ENCODE results near the gene CDC42BPA.
A peak's percentile ranks its signal among the peaks of the same experiment; 100 is the strongest.

CDC42BPA gene

DNA sequence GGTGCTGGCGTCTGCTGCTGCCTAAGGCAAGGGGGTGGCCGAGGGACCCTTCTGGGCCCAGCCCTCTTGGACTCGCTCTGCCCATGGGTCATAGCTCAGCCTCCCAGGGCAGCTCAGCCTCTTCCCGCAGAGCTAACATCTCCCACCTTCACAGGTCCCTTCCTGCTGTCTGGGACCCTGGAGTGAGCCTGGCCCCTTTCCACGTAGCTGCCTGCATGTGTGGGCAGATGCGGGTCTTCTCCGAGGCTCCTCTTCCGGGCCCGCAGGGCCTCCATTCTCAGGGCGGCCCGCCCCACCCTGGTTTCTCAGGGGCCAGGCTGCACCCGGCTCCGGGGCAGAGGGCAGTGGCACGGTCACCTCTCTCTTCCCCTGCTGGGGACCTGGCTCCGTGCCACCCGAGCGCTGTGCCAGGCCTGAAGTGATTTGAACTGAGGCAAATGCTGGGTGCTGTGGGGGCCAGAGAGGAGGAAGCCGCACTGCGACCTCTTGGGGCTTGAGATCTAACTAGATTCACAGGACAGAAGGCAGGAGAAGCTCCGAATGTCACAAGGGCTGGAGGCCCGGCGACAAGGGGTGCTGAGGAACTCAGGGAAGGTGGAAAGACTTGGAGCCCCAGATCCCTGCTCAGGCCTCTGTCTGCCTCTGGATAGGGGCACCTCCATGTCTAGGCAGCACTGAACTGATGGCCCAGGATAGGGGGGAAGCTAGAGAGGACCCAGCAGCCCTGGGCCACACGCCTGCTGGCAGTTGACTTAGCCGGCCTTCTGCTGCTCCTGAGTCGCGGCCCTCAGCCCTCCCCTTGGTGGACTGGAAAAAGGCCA lies 337.5 kb downstream of the CDC42BPA start:
- DNase-seq (ENCODE audit: low spot score in 2 of 2) (no peak), ATAC-seq (no peak)
- H3K9me3 Mint-ChIP-seq, result no peaks in the 10 kb centered on the region
- H3K27ac Mint-ChIP-seq, result no peak overlapping the region
- H3K4me1 Mint-ChIP-seq, result no peaks in the 10 kb centered on the region
- H3K4me3 Mint-ChIP-seq, result no peak overlapping the region
- no peaks in the 10 kb centered on the region for H3K36me3 Mint-ChIP-seq

DNA sequence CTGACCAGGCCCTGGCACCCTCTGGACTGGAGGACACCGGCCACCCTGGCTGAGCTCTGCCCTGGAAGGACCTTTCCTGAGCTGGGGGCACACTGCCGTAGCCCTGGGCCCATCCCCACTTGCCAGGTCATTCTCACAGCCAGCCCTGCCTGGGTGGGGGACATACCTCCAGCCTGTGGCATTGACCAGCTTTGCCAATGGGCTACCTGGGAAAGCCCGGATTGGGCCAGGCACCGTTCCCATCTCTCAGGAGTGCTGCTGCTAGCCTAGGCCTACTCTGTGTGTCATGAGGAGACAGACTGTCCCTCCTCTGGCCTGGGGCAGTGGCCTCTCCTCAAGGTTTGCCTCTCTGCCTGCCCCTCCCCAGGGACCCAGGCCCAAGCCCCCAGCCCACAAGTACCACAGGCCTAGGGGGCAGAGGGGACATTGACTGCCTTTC lies 338.2 kb downstream of the CDC42BPA start:
- H3K9me3 Mint-ChIP-seq, result no peaks in the 10 kb centered on the region
- no peak overlapping the region for H3K4me3 Mint-ChIP-seq
- DNase-seq (ENCODE audit: low spot score in 2 of 2) (no peak), ATAC-seq (no peak)
- H3K4me1 Mint-ChIP-seq, result no peaks in the 10 kb centered on the region
- H3K27ac Mint-ChIP-seq, result no peak overlapping the region
- H3K36me3 Mint-ChIP-seq, result no peaks in the 10 kb centered on the region

DNA sequence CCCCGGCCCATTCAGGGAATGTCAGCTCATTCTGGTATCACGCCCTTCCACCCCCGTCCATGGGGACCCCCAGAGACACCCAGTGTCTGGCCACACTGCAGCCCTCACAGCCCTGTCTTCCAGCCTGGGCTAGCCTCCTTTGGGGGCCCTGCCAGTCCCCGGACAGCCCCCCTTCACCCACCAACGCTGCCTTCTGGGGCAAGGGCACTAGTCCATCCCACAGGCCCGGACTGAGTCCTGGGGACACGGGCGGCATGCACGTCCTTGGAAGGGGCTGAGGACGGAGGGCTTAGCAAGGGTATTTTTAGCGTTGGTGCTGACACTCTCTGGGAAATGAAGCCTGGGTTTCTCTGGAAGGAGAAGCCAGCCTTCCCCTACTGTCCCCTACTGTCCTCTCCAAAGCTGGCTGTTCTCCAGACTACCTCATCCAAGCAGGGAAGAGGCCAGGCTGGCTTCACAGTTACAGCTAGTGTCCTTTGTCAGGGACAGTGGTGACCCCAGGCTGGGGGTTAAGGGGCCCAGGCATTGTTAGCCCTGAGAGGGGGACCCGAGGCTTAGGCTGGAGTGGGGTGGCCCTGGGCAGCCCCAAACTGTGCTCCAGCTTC lies 338.7 kb downstream of the CDC42BPA start:
- no peak for ATAC-seq
- Mint-ChIP-seq H3K4me1 (no peaks in the 10 kb centered on the region), H3K4me3 (no peak overlapping the region), H3K36me3 (no peaks in the 10 kb centered on the region), H3K9me3 (no peaks in the 10 kb centered on the region), H3K27ac (no peak overlapping the region)
- DNase-seq (ENCODE audit: low spot score in 2 of 2), result no peak

DNA sequence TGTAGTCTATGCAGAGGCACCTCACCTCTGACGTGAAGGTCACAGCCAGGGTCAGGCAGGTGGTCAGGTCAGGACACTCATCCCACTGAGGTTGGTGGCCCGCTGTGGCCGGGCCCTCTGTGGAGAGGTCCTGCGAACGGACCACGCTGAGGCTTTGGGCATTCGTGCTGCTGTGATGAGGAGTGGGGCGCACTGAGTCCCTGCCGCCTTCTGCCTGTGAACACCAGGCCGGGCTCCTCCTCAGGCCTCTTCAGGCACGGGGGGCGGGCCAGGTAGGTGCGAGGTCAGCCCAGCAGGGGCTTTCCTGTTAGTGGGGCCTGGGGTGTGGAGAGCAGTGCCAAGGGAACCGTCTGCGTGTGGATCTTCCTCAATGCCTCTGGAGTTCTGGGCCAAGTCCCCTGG lies 339.2 kb downstream of the CDC42BPA start:
- Mint-ChIP-seq H3K9me3 (no peaks in the 10 kb centered on the region), H3K36me3 (no peaks in the 10 kb centered on the region), H3K27ac (no peak overlapping the region), H3K4me1 (no peaks in the 10 kb centered on the region), H3K4me3 (no peak overlapping the region)
- ATAC-seq (no peak), DNase-seq (ENCODE audit: low spot score in 2 of 2) (no peak)

DNA sequence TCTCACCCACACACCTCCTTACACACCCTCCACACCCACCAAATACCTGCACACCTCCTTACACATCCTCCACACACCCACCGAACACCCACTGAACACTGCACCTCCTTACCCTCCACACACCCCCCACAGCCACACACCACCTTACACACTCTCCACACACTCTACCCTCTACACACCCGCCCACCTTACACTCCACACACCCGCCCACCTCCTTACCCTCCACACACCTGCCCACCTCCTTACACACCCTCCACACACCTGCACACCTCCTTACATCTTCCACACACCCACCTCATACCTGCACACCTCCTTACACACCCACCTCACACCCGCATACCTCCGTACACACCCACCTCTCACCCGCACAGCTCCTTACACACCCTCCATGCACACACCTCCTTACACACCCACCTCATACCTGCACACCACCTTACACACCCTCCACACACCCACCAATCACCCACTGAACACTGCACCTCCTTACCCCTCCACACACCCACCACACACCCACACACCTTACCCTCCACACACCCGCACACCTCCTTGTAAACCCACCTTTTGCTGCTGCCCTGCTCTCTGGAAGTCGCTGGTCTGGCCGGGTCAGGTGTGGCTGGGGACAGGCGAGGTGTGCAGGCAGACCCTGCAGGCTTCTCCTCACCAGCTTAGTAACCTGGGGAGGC lies 339.7 kb downstream of the CDC42BPA start:
- Mint-ChIP-seq H3K4me1 (no peaks in the 10 kb centered on the region), H3K27ac (no peak overlapping the region), H3K36me3 (no peaks in the 10 kb centered on the region), H3K4me3 (no peak overlapping the region), H3K9me3 (no peaks in the 10 kb centered on the region)
- DNase-seq (ENCODE audit: low spot score in 2 of 2) (no peak), ATAC-seq (no peak)

DNA sequence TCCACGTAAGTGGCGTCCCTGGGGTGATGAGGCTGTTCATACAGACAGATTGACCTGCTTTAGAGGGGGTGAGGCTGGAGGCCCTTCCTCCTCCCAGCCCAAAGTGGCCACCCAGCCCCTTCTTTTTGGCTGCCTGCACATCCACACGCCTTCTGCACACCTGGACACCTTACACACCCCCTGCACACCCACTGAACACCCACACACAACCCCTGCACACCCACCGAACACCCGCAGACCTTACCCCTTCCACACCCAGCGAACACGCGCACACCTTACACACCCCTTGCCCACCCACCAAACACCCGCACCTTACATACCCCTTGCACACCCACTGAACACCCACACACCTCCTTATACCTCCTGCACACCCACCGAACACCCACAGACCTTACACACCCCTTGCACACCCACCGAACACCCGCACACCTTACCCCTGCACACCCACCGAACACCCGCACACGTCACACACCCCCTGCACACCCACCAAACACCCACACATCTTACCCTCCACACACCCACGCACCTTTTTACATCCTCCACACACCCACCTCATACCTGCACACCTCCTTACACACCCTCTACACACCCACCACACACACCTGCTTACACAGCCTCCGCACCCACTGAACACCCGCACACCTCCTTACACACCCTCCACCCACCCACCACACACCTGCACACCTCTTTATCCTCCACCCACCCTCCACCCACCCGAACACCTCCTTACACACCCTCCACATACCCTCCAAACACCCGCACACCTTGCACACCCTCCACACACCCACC lies 340.5 kb downstream of the CDC42BPA start:
- Mint-ChIP-seq H3K36me3 (no peaks in the 10 kb centered on the region), H3K27ac (no peak overlapping the region), H3K4me1 (no peaks in the 10 kb centered on the region), H3K4me3 (no peak overlapping the region), H3K9me3 (no peaks in the 10 kb centered on the region)
- ATAC-seq (no peak), DNase-seq (ENCODE audit: low spot score in 2 of 2) (no peak)

DNA sequence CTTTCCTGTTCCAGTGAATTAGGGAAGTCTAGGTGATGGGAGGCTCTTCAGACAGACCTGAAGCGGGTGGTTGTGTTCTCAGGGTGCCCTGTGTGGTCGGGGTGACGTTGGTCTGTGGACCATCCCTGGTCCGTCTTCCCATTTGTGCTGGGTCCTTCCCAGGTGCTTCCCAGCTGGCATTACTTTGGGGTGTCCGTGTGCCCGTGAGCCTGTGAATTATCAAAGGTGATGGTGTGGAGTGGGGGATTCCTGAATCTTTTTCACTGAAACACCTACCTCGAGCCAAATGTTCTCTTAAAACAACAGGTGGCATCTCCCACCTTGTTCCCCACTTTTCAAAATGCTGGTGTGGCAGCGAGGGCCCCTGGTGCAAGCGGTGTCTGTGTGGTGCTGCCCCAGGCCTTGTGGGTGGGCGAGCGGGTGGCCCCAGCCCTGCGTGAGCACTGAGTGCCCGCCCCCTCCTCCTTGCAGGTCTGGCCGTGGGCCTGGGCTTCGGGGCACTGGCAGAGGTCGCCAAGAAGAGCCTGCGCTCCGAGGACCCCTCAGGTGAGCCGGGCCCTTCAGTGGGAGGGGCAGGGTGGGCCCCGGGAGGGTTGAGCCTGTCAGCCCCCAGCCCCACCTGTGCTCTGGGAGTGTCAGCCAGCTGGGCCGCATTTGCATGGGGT lies 341.2 kb downstream of the CDC42BPA start:
- ATAC-seq (no peak), DNase-seq (ENCODE audit: low spot score in 2 of 2) (no peak)
- Mint-ChIP-seq H3K4me1 (peaks cover under 1% of the 10 kb centered on the region), H3K36me3 (peaks cover 2% of the 10 kb centered on the region), H3K27ac (no peak overlapping the region), H3K4me3 (no peak overlapping the region), H3K9me3 (no peaks in the 10 kb centered on the region)

DNA sequence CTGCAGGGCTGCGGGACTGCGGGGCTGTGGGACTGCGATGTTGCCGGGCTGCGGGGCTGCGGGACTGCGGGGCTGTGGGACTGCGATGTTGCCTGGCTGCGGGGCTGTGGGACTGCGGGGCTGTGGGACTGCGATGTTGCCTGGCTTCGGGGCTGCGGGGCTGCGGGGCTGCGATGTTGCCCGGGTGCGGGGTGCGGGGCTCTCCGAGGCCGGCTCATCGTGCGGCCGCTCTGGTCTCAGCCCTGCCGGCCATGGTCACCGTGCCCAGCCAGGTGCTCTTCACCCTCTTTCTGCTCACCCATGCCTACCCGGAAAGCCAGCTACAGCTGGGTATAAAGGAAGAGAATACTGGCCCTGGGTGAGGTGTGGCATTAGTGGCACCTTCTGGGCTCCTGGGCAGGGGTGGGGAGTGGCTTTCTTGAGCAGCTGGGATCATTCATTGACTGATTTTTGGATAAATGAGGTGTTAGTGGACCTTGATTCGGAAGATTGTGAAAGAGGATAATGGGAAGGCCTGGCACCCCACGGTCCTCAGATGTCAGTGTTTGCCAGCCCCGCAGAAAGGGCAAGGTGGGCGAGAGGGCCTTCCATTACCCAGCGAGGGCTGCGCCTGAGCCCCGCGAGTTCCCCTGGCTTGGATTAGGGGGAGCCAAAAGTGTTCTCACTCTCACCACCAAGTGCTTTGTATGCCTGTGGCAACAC lies 341.9 kb downstream of the CDC42BPA start:
- Mint-ChIP-seq H3K27ac (no peak overlapping the region), H3K36me3 (peaks cover 8% of the 10 kb centered on the region)
- no peak for ATAC-seq

DNA sequence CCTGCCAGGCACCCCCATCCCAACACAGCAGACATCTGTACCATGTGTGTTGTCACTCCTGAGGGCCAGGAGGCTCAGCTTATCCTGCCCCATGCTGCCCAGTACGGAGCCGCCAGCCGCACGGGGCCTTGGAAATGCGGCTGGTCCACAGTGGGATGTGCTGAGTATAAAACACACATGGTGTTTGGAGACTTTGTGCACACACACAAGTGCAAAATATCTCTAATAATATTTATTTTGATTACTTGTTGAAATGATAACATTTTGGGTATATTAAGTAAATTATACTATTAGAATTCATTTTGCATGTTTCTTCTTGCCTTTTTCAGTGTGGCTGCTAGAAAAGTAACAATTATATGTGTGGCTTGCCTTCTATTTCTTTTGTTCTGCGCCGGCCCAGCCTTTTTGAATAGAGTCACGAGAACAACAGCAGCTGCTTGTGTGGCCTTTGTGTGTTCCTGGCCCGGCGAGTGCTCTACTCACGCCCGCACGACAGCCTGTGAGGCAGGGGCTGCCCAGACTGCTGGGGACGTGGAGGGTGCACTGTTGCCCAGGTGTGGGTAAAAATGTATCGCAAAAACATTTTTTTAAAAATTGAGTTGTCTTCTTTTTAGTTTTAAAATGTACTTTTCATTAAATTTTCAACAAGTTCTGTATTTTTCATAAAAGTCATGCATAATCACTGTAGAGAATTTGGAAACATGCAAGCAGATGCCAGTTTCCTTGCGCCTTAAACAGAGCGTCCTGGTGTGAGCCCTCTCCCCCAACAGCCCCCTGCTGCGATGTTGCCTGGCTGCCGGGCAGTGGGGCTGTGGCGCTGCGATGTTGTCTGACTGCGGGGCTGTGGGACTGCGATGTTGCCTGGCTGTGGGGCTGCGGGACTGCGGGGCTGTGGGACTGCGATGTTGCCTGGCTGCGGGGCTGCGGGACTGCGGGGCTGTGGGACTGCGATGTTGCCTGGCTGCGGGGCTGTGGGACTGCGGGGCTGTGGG lies 342.7 kb downstream of the CDC42BPA start:
- no peak for ATAC-seq
- Mint-ChIP-seq H3K27ac (no peak overlapping the region), H3K9me3 (peaks cover 6% of the 10 kb centered on the region), H3K36me3 (peaks cover 8% of the 10 kb centered on the region), H3K4me3 (no peak overlapping the region), H3K4me1 (peaks cover 8% of the 10 kb centered on the region)
- no peak for DNase-seq (ENCODE audit: low spot score in 2 of 2)

More for the DNA sequence above, 341.9 kb downstream of the CDC42BPA start:
- Mint-ChIP-seq H3K4me1 (peaks cover 8% of the 10 kb centered on the region), H3K9me3 (peaks cover 6% of the 10 kb centered on the region), H3K4me3 (no peak overlapping the region)
- no peak for DNase-seq (ENCODE audit: low spot score in 2 of 2)

DNA sequence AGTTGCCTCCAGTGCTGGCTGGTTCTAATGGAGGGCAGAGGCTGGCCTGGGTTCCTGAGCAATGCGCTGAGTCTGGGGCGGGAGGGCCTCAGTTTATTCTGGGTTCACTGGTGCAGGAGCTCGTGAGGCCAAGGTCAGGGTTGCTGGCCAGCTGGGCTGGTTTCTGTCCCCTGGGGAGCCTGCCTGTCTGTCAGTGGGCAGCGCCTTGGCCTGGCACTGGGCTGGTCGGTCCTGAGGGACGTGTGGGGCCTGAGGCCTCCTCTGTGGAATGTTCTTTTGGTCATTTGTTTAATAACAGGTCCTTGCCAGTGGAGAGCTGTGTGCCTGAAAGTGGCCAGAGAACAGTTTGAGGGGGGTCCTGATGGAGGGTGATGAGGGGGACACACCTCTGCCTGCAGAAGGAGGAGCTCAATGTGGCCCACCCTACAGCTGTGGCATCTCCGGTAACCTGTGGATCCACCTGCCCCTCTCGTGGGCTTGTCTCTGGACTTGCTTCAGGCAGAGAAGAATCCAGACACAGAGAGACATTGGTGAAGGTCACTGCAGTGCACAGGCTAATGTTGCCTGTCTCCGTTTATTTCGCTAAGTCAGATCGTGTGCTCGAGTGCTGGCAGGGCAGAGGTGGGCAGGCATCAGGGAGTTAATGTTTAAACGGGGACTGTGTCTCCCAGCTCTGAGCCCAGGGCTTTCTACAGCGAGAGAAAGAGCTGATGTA lies 343.6 kb downstream of the CDC42BPA start:
- H3K4me3 Mint-ChIP-seq, result no peak overlapping the region
- peak overlapping the region; percentile 29 for H3K27ac Mint-ChIP-seq
- H3K9me3 Mint-ChIP-seq, result peaks cover 6% of the 10 kb centered on the region
- peaks cover 8% of the 10 kb centered on the region for H3K36me3 Mint-ChIP-seq
- H3K4me1 Mint-ChIP-seq, result peaks cover 8% of the 10 kb centered on the region
- DNase-seq (ENCODE audit: low spot score in 2 of 2) (no peak), ATAC-seq (no peak)

DNA sequence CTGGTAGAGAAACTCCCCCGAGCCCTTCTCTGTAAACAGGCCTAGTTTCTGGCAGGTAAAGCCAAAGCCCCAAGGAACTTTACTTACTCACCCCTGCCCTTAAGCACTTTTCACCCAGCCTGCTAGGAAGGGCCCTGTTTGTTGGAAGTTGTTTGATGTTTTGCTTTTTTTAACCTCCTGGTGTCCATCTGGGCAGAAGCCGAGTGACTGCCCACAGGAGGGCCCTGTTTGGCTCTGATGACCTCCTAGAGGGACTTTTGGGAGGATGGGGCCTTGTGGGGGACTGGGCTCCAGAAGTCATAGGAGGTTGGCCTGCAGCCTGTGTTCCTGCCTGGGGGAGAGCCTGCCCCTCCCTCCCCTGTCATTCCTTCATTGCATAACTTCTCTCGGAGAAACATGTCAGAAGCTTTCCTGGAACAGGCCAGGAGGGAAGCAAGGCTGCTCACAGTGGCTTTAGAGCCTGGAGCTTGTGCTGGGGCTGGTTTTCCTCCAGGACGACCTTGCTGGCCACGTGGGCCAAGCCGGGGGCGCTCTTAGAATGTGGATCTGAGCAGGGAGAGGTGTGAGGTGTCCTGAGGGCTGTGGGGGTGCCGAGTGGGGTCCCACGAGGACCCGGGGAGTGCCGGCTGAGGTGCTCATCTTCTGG lies 344.3 kb downstream of the CDC42BPA start:
- H3K4me3 Mint-ChIP-seq, result no peak overlapping the region
- peaks cover 8% of the 10 kb centered on the region for H3K4me1 Mint-ChIP-seq
- peaks cover 8% of the 10 kb centered on the region for H3K36me3 Mint-ChIP-seq
- ATAC-seq (no peak), DNase-seq (ENCODE audit: low spot score in 2 of 2) (no peak)
- peak overlapping the region; percentile 29 for H3K27ac Mint-ChIP-seq
- peaks cover 6% of the 10 kb centered on the region for H3K9me3 Mint-ChIP-seq

DNA sequence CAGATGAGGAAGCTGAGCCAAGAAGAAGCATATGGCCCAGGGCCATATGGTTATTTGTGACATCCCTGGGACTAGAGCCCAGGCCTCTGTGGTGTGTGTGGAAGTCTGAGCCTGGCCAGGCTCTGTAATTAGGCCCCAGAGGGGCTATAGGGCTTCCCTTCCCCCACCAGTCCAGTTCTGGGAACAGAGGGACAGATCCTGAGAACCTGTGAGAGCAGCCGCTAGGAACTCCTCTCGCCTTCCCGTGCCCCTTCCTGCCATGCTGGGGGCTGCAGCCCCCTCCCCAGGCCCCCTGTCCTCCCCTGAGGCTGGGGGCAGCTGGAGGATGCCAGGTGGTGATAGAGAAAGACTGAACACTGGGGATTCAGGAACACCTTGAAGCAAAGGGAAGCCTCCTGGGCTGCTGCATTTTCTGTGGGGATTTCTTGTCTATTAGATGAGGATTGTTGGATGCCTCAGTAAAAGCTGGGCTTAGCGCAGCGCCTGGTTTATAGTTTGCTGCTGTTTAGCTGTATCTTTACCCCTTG lies 344.9 kb downstream of the CDC42BPA start:
- DNase-seq (ENCODE audit: low spot score in 2 of 2), result no peak
- H3K4me3 Mint-ChIP-seq, result no peak overlapping the region
- H3K9me3 Mint-ChIP-seq, result peaks cover 6% of the 10 kb centered on the region
- peaks cover 8% of the 10 kb centered on the region for H3K4me1 Mint-ChIP-seq
- no peak for ATAC-seq
- peak overlapping the region; percentile 29 for H3K27ac Mint-ChIP-seq
- H3K36me3 Mint-ChIP-seq, result peaks cover 8% of the 10 kb centered on the region
